GM23338 (cell line): ENCODE measurements around the gene TIMM9. TPM values are rescaled to one million over a fixed set of nuclear protein-coding genes. Genes with fewer than 3 reads are reported as not detected.

Source experiments
- ATAC-seq: fragments of 200-7000 bp; cut with Tn5 transposase; 3 replicates; pipeline ENCODE4 v1.9.1; 2020
- DNase-seq: peaks from one replicate; pipeline ENCODE4 v3.0.0-alpha.2; 2015; ENCODE audit warnings: low spot score
- H2AFZ ChIP-seq: fragments of 200-600 bp; sonication (generic); 2 replicates; pipeline ENCODE4 v1.8.0; 2016; ENCODE audit warnings: antibody characterized with exemption, mild to moderate bottlenecking, moderate library complexity
- H3F3A ChIP-seq: fragments of 200-600 bp; sonication (generic); replicated peaks from 2 replicates; pipeline ENCODE4 v1.8.0; 2017; ENCODE audit warnings: antibody characterized with exemption, mixed run types, low read depth
- H3K27ac ChIP-seq: fragments of 200-600 bp; sonication (generic); 2 replicates; pipeline ENCODE4 v1.6.1; 2016; ENCODE audit warnings: low read depth
- H3K27me3 ChIP-seq: fragments of 200-600 bp; sonication (generic); 2 replicates; pipeline ENCODE4 v1.8.0; 2016; ENCODE audit warnings: mild to moderate bottlenecking, mixed run types, moderate library complexity; ENCODE audit not compliant: insufficient read depth
- H3K36me3 ChIP-seq: fragments of 200-600 bp; sonication (generic); 2 replicates; pipeline ENCODE4 v1.8.0; 2016; ENCODE audit warnings: mild to moderate bottlenecking; ENCODE audit not compliant: insufficient read depth
- H3K4me1 ChIP-seq: fragments of 200-600 bp; sonication (generic); 2 replicates; pipeline ENCODE4 v1.8.0; 2016; ENCODE audit warnings: mild to moderate bottlenecking, moderate library complexity; ENCODE audit not compliant: insufficient read depth
- H3K4me2 ChIP-seq: fragments of 200-600 bp; sonication (generic); 2 replicates; pipeline ENCODE4 v1.7.1; 2017; ENCODE audit warnings: mixed run types
- H3K4me3 ChIP-seq: fragments of 200-600 bp; sonication (generic); 2 replicates; pipeline ENCODE4 v1.6.1; 2016; ENCODE audit warnings: mixed run types
- H3K79me2 ChIP-seq: fragments of 200-600 bp; sonication (generic); replicated peaks from 2 replicates; pipeline ENCODE4 v1.8.0; 2017; ENCODE audit warnings: mild to moderate bottlenecking; ENCODE audit not compliant: insufficient read depth
- H3K9me2 ChIP-seq: fragments of 200-600 bp; sonication (generic); 2 replicates; pipeline ENCODE4 v1.8.0; 2017; ENCODE audit not compliant: insufficient read depth
- H4K20me1 ChIP-seq: fragments of 200-600 bp; sonication (generic); replicated peaks from 2 replicates; pipeline ENCODE4 v1.8.0; 2017; ENCODE audit warnings: mild to moderate bottlenecking; ENCODE audit not compliant: insufficient read depth
- H3K27ac Mint-ChIP-seq: 2 replicates; pipeline ENCODE4 v1.8.0; 2020; ENCODE audit warnings: inconsistent platforms, mild to moderate bottlenecking, moderate library complexity, mixed read lengths
- H3K27me3 Mint-ChIP-seq: 3 replicates; pipeline ENCODE4 v1.8.0; 2022; ENCODE audit warnings: low read depth, mild to moderate bottlenecking, moderate library complexity, mixed read lengths, inconsistent platforms; ENCODE audit not compliant: insufficient read depth, poor library complexity
- H3K36me3 Mint-ChIP-seq: 3 replicates; pipeline ENCODE4 v1.8.0; 2021; ENCODE audit warnings: low read depth, mild to moderate bottlenecking, inconsistent platforms, moderate library complexity, mixed read lengths
- H3K4me1 Mint-ChIP-seq: 3 replicates; pipeline ENCODE4 v1.8.0; 2020; ENCODE audit warnings: mild to moderate bottlenecking, inconsistent platforms, mixed read lengths
- H3K4me3 Mint-ChIP-seq: 3 replicates; pipeline ENCODE4 v1.8.0; 2021; ENCODE audit warnings: moderate library complexity, mild to moderate bottlenecking, inconsistent platforms, mixed read lengths
- H3K9me3 Mint-ChIP-seq: 3 replicates; pipeline ENCODE4 v1.8.0; 2020; ENCODE audit warnings: moderate library complexity, mild to moderate bottlenecking, inconsistent platforms, mixed read lengths
- CREB1 ChIP-seq: fragments of 250-450 bp; sonication (Bioruptor Pico); IDR thresholded peaks from 2 replicates; pipeline ENCODE4 v1.5.0; 2020; ENCODE audit warnings: low read depth, mild to moderate bottlenecking, moderate library complexity
- CTCF ChIP-seq, 2 experiments: fragments of 200-600 bp in 1 of 2; sonication (generic) in 1 of 2; conservative IDR thresholded peaks; 2 replicates each; pipeline versions ENCODE4 v1.5.1 to v1.6.1; 2016 to 2017; ENCODE audit warnings: antibody characterized with exemption in 2 of 2, low read depth in 2 of 2, mild to moderate bottlenecking in 2 of 2, moderate library complexity in 1 of 2
- EZH2 ChIP-seq: fragments of 200-600 bp; sonication (generic); IDR thresholded peaks from one replicate; pipeline ENCODE4 v1.8.0; 2017; ENCODE audit warnings: antibody characterized with exemption, mild to moderate bottlenecking, low read depth; ENCODE audit not compliant: unreplicated experiment
- JUNB ChIP-seq: IDR thresholded peaks from one replicate; pipeline ENCODE4 v1.6.1; 2016; ENCODE audit warnings: antibody characterized with exemption; ENCODE audit not compliant: unreplicated experiment
- NANOG ChIP-seq: IDR thresholded peaks from 2 replicates; pipeline ENCODE4 v1.6.1; 2016; ENCODE audit warnings: antibody characterized with exemption, borderline replicate concordance
- REST ChIP-seq: IDR thresholded peaks from one replicate; pipeline ENCODE4 v1.6.1; 2018; ENCODE audit warnings: antibody characterized with exemption; ENCODE audit not compliant: unreplicated experiment
- ZNF331 ChIP-seq: fragments of 250-450 bp; sonication (Bioruptor Pico); IDR thresholded peaks from 2 replicates; pipeline ENCODE4 v1.5.0; 2020; ENCODE audit warnings: low read depth, mild to moderate bottlenecking, moderate library complexity
- polyA plus RNA-seq: library from polyadenylated mRNA; unstranded; fragments of >200 nt; fragmentation: Nextera tagmentation; extraction: Ambion mirVana; gene quantifications from 2 replicates; pipeline ENCODE4 v1.2.1, GENCODE V29; 2016
- total RNA-seq: library from RNA; depleted of rRNA; stranded (reverse); fragments of >200 nt; shearing (Covaris generic); gene quantifications from 2 replicates; pipeline ENCODE4 v1.2.3, GENCODE V29; 2014
- TF ChIP-seq, protein P1 (sequence below): fragments of 250-450 bp; sonication (Bioruptor Pico); IDR thresholded peaks from 2 replicates; pipeline ENCODE4 v1.5.0; 2020; ENCODE audit warnings: mild to moderate bottlenecking, moderate library complexity

TIMM9 gene
- total and polyA plus RNA-seq, 2 experiments from 2014 or later = 40.3 to 146 TPM

GRCh38 chr14:58439476-58439875 lies 12.1 kb upstream of the TIMM9 start:
- no peaks in the 10 kb centered on the region for H3K27me3 ChIP-seq
- DNase-seq = no peak
- H2AFZ ChIP-seq = no peak overlapping the region
- H3K9me3 Mint-ChIP-seq = no peaks in the 10 kb centered on the region
- H3K4me1 Mint-ChIP-seq = no peaks in the 10 kb centered on the region
- no peak overlapping the region for H3K27ac ChIP-seq
- no peaks in the 10 kb centered on the region for H3K4me1 ChIP-seq
- no peaks in the 10 kb centered on the region for H3K79me2 ChIP-seq
- no peak overlapping the region for H3K27ac Mint-ChIP-seq
- peaks cover 16% of the 10 kb centered on the region; the same call in 1 of the 2 replicates for H3K36me3 ChIP-seq
- H3K27me3 Mint-ChIP-seq = no peaks in the 10 kb centered on the region
- no peaks in the 10 kb centered on the region for H4K20me1 ChIP-seq
- no peaks in the 10 kb centered on the region for H3K9me2 ChIP-seq
- H3K4me3 ChIP-seq = no peak overlapping the region
- TF ChIP-seq NANOG (no peak), JUNB (no peak), CREB1 (CRISPR knock-in tag) (no peak)
- TF ChIP-seq, protein P1, sequence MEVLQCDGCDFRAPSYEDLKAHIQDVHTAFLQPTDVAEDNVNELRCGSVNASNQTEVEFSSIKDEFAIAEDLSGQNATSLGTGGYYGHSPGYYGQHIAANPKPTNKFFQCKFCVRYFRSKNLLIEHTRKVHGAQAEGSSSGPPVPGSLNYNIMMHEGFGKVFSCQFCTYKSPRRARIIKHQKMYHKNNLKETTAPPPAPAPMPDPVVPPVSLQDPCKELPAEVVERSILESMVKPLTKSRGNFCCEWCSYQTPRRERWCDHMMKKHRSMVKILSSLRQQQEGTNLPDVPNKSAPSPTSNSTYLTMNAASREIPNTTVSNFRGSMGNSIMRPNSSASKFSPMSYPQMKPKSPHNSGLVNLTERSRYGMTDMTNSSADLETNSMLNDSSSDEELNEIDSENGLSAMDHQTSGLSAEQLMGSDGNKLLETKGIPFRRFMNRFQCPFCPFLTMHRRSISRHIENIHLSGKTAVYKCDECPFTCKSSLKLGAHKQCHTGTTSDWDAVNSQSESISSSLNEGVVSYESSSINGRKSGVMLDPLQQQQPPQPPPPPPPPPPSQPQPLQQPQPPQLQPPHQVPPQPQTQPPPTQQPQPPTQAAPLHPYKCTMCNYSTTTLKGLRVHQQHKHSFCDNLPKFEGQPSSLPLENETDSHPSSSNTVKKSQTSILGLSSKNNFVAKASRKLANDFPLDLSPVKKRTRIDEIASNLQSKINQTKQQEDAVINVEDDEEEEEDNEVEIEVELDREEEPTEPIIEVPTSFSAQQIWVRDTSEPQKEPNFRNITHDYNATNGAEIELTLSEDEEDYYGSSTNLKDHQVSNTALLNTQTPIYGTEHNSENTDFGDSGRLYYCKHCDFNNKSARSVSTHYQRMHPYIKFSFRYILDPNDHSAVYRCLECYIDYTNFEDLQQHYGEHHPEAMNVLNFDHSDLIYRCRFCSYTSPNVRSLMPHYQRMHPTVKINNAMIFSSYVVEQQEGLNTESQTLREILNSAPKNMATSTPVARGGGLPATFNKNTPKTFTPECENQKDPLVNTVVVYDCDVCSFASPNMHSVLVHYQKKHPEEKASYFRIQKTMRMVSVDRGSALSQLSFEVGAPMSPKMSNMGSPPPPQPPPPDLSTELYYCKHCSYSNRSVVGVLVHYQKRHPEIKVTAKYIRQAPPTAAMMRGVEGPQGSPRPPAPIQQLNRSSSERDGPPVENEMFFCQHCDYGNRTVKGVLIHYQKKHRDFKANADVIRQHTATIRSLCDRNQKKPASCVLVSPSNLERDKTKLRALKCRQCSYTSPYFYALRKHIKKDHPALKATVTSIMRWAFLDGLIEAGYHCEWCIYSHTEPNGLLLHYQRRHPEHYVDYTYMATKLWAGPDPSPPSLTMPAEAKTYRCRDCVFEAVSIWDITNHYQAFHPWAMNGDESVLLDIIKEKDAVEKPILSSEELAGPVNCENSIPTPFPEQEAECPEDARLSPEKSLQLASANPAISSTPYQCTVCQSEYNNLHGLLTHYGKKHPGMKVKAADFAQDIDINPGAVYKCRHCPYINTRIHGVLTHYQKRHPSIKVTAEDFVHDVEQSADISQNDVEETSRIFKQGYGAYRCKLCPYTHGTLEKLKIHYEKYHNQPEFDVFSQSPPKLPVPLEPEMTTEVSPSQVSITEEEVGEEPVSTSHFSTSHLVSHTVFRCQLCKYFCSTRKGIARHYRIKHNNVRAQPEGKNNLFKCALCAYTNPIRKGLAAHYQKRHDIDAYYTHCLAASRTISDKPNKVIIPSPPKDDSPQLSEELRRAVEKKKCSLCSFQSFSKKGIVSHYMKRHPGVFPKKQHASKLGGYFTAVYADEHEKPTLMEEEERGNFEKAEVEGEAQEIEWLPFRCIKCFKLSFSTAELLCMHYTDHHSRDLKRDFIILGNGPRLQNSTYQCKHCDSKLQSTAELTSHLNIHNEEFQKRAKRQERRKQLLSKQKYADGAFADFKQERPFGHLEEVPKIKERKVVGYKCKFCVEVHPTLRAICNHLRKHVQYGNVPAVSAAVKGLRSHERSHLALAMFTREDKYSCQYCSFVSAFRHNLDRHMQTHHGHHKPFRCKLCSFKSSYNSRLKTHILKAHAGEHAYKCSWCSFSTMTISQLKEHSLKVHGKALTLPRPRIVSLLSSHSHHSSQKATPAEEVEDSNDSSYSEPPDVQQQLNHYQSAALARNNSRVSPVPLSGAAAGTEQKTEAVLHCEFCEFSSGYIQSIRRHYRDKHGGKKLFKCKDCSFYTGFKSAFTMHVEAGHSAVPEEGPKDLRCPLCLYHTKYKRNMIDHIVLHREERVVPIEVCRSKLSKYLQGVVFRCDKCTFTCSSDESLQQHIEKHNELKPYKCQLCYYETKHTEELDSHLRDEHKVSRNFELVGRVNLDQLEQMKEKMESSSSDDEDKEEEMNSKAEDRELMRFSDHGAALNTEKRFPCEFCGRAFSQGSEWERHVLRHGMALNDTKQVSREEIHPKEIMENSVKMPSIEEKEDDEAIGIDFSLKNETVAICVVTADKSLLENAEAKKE (CRISPR knock-in tag) = no peak
- H3K36me3 Mint-ChIP-seq = peaks cover 20% of the 10 kb centered on the region
- ATAC-seq = no peak
- no peak overlapping the region for H3K4me3 Mint-ChIP-seq
- H3K4me2 ChIP-seq = no peak overlapping the region
- no peaks in the 10 kb centered on the region for H3F3A ChIP-seq

DNA sequence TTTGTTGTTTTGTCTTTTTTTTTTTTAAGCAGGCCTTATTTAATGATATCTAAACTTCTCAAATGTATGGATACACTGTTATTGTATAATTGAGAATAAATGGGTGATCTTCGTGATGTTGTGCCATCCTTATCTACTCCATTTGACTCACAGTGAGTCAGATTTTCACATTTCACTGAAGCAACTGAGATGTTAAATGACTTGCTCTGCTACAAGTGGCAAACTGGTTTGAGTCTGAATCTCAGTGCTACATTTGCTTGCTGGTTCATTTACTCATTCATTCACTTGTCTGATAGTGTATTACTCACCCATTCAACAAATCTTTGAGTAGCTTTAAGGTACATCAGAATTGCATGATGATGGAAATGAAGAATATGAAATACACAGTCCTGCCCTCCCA lies 2.8 kb upstream of the TIMM9 start:
- Histone ChIP-seq H3K36me3 (no peaks in the 10 kb centered on the region; the same call in 1 of the 2 replicates), H4K20me1 (no peaks in the 10 kb centered on the region), H3K27ac (no peak overlapping the region), H3K79me2 (peaks cover 28% of the 10 kb centered on the region), H3K9me2 (no peaks in the 10 kb centered on the region), H2AFZ (no peak overlapping the region), H3F3A (no peaks in the 10 kb centered on the region), H3K4me3 (no peak overlapping the region), H3K4me1 (peaks cover 9% of the 10 kb centered on the region), H3K27me3 (no peaks in the 10 kb centered on the region), H3K4me2 (no peak overlapping the region)
- TF ChIP-seq CREB1 (CRISPR knock-in tag) = no peak
- no peak for TF ChIP-seq ZNF331 (CRISPR knock-in tag)
- no peak for TF ChIP-seq REST
- TF ChIP-seq NANOG = no peak
- no peak for TF ChIP-seq EZH2
- no peak for TF ChIP-seq CTCF (conservative IDR thresholded peaks at IDR 0.05; ENCODE audit: low read depth in 2 of 2)
- peaks cover 14% of the 10 kb centered on the region for H3K27me3 Mint-ChIP-seq
- ATAC-seq (no peak), DNase-seq (no peak)
- H3K36me3 Mint-ChIP-seq = peaks cover 14% of the 10 kb centered on the region
- no peak overlapping the region for H3K27ac Mint-ChIP-seq
- peaks cover 7% of the 10 kb centered on the region for H3K4me1 Mint-ChIP-seq
- no peaks in the 10 kb centered on the region for H3K9me3 Mint-ChIP-seq
- H3K4me3 Mint-ChIP-seq = no peak overlapping the region
